A673 (cell line): ENCODE data around the gene ENO3. TPM values are rescaled to one million over a fixed set of nuclear protein-coding genes. Genes with fewer than 3 reads are reported as not detected.
A peak's percentile ranks its signal among the peaks of the same experiment; 100 is the strongest.

ENCODE experiments used
- BruUV-seq: library from RNA; stranded (reverse); fragments of 400-500 nt; replicated peaks from 2 replicates; lab custom pipeline; 2021; lab: Mats Ljungman, UMichigan
- CTCF ChIA-PET: fragments of 300-600 bp; sonication (Branson Sonifier 250); formaldehyde crosslinking; loops from one replicate; lab custom pipeline; 2022; ENCODE audit warnings: antibody characterized with exemption; lab: Charles Lee
- POLR2A ChIA-PET: fragments of 300-600 bp; sonication (Branson Sonifier 250); formaldehyde crosslinking; loops from one replicate; lab custom pipeline; 2022; ENCODE audit warnings: antibody characterized with exemption; ENCODE audit not compliant: low non-redundant PET; lab: Charles Lee
- DNase-seq: peaks from one replicate; pipeline ENCODE4 v3.0.0-alpha.2; 2015; ENCODE audit warnings: low spot score
- H3K27ac ChIP-seq: fragments of 200-600 bp; sonication (generic); 2 replicates; pipeline ENCODE4 v1.5.1; 2016; ENCODE audit warnings: mixed run types, low read depth, mild to moderate bottlenecking, mixed read lengths, antibody characterized with exemption, low read length; ENCODE audit not compliant: poor library complexity, severe bottlenecking
- H3K27me3 ChIP-seq: fragments of 200-600 bp; sonication (generic); replicated peaks from 2 replicates; pipeline ENCODE4 v1.6.1; 2017; ENCODE audit warnings: mixed run types, low read depth, mild to moderate bottlenecking, mixed read lengths, antibody characterized with exemption, low read length; ENCODE audit not compliant: insufficient read depth, poor library complexity
- H3K36me3 ChIP-seq: fragments of 200-600 bp; sonication (generic); 2 replicates; pipeline ENCODE4 v1.6.1; 2016; ENCODE audit warnings: mixed run types, mild to moderate bottlenecking, mixed read lengths, antibody characterized with exemption, low read length; ENCODE audit not compliant: insufficient read depth, poor library complexity, severe bottlenecking
- H3K4me1 ChIP-seq: fragments of 200-600 bp; sonication (generic); 2 replicates; pipeline ENCODE4 v1.6.1; 2017; ENCODE audit warnings: mixed run types, mild to moderate bottlenecking, mixed read lengths, antibody characterized with exemption, low read length; ENCODE audit not compliant: insufficient read depth, poor library complexity, severe bottlenecking
- H3K4me3 ChIP-seq: fragments of 200-600 bp; sonication (generic); 2 replicates; pipeline ENCODE4 v1.5.1; 2016; ENCODE audit warnings: low read depth, mixed run types, mild to moderate bottlenecking, mixed read lengths, low read length; ENCODE audit not compliant: poor library complexity, severe bottlenecking
- H3K9me3 ChIP-seq: fragments of 200-600 bp; sonication (generic); 2 replicates; pipeline ENCODE4 v1.6.1; 2016; ENCODE audit warnings: mixed run types, low read depth, mild to moderate bottlenecking, mixed read lengths, antibody characterized with exemption, low read length; ENCODE audit not compliant: poor library complexity, severe bottlenecking
- CTCF ChIP-seq: fragments of 300-800, 200-600 bp; sonication (generic); conservative IDR thresholded peaks from 2 replicates; pipeline ENCODE4 v1.5.1; 2017; ENCODE audit warnings: low read depth, mild to moderate bottlenecking, antibody characterized with exemption, low read length, moderate library complexity, mixed read lengths
- EZH2 ChIP-seq: fragments of 200-600 bp; sonication (generic); IDR thresholded peaks from 2 replicates; pipeline ENCODE4 v1.6.1; 2017; ENCODE audit warnings: borderline replicate concordance, low read depth, mild to moderate bottlenecking, mixed read lengths, antibody characterized with exemption, low read length; ENCODE audit not compliant: poor library complexity, severe bottlenecking
- intact Hi-C: fragments of 100-400 bp; cut with micrococcal nuclease; formaldehyde crosslinking; loops from one replicate; pipeline ENCODE4 v1.10.0; 2022; ENCODE audit not compliant: unreplicated experiment
- total RNA-seq: library from RNA; stranded (reverse); gene quantifications from 2 replicates; pipeline ENCODE4 v1.2.3, GENCODE V29; 2021

The ENO3 gene
- total RNA-seq, 1 experiment from 2014 or later, result 12.3 TPM

DNA sequence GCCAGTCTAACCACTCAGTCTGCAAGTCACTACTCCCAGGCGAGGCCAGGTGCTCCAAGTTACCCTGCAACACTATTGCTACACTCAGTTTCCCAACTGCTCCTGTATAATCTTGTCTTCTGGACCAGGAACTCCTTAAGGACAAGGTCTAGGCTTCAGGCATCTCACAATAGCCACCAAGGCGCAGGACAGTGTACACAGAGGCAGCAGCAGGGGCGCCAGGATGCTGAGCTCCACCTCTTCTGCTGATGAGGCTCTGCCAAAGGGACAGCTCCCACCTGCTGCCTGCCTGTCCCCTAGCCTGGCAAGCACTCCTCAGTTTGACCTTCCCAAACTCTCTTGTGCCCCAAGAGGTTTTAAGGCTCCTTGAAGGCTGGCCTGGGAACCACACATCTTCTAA, 14.5 kb upstream of the ENO3 start:
- Histone ChIP-seq H3K27ac (no peak overlapping the region), H3K36me3 (peaks cover 19% of the 10 kb centered on the region), H3K4me3 (no peak overlapping the region), H3K4me1 (peaks cover 10% of the 10 kb centered on the region), H3K9me3 (no peaks in the 10 kb centered on the region), H3K27me3 (no peaks in the 10 kb centered on the region)
- intact Hi-C loops, result no loop called here
- no peak for DNase-seq
- ChIA-PET POLR2A (no interaction called here), CTCF (no interaction called here)
- TF ChIP-seq CTCF (no peak), EZH2 (no peak)
- BruUV-seq, result no TSS peak

DNA sequence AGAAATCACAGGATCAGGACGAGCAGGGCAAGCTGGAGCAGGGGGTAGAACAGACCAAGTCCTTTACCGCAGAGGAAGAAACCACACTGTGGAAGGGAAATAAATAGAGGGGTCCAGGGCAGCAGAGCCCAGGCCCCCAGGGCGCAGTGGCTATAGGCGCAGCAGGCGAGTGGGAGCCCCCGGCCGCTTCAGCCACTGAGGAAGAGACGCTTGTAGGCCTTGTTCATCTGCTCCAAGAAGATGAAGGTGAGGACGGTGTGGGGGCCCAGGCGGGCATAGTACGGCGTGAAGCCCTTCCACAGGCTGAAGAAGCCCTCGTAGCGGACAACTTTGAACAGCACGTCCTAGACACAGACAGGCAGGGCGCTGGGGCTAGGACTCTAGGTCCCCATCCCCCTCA, 13.4 kb upstream of the ENO3 start:
- TF ChIP-seq EZH2 (no peak), CTCF (no peak)
- peaks cover 15% of the 10 kb centered on the region for H3K4me1 ChIP-seq
- CTCF ChIA-PET, result no interaction called here
- intact Hi-C loops, result no loop called here
- no peaks in the 10 kb centered on the region for H3K9me3 ChIP-seq
- BruUV-seq, result no TSS peak
- no peak for DNase-seq
- no peak overlapping the region for H3K4me3 ChIP-seq
- POLR2A ChIA-PET, result no interaction called here
- peaks cover 19% of the 10 kb centered on the region for H3K36me3 ChIP-seq
- H3K27me3 ChIP-seq, result no peaks in the 10 kb centered on the region
- H3K27ac ChIP-seq, result no peak overlapping the region

DNA sequence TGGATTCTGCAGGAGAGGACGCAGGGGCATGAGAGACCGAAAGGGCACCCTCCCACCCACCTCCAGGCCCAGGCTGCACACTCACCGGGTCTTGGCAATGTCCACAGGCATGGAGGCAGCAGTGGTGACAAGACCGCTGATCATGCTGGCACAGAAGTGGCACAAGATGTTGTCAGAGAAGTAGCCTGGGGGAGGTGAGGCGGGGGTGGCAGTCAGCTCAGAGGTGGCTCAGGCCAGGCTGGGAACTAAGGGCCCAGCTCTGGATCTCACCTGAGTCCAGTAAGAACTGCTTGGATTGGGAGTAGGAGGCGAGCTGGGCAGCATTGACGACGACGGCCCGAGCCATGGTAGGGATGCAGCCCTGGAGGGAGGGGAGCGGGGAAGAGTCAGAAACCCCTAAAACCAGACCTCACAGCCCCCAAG, 12.8 kb upstream of the ENO3 start:
- no peak for DNase-seq
- no TSS peak for BruUV-seq
- no peaks in the 10 kb centered on the region for H3K9me3 ChIP-seq
- H3K36me3 ChIP-seq, result peaks cover 21% of the 10 kb centered on the region
- H3K4me3 ChIP-seq, result no peak overlapping the region
- TF ChIP-seq EZH2 (no peak), CTCF (no peak)
- H3K4me1 ChIP-seq, result peaks cover 15% of the 10 kb centered on the region
- no peaks in the 10 kb centered on the region for H3K27me3 ChIP-seq
- intact Hi-C loops, result no loop called here
- peak overlapping the region; percentile 94 for H3K27ac ChIP-seq
- CTCF ChIA-PET, result no interaction called here
- POLR2A ChIA-PET, result no interaction called here
